Ovary (tissue), 3 donors: ENCODE measurements around the gene NKAPL.

Experiments used
- POLR2A ChIP-seq: fragments of 450-650 bp; IDR thresholded peaks from one replicate; pipeline ENCODE4 v1.6.1; 2017; ENCODE audit warnings: antibody characterized with exemption, mild to moderate bottlenecking, moderate library complexity
- TF ChIP-seq, protein P1 (sequence below), 3 donors: fragments of 450-650 bp in 2 of 3; fragments of 200-600 bp in 1 of 3; IDR thresholded peaks; one replicate each; pipeline versions ENCODE4 v1.5.1 to v1.8.0; 2016 to 2022; ENCODE audit warnings: antibody characterized with exemption in 3 of 3, mild to moderate bottlenecking in 1 of 3
- donor health status: DM: no; HTN: no; CAD: no.

DNA sequence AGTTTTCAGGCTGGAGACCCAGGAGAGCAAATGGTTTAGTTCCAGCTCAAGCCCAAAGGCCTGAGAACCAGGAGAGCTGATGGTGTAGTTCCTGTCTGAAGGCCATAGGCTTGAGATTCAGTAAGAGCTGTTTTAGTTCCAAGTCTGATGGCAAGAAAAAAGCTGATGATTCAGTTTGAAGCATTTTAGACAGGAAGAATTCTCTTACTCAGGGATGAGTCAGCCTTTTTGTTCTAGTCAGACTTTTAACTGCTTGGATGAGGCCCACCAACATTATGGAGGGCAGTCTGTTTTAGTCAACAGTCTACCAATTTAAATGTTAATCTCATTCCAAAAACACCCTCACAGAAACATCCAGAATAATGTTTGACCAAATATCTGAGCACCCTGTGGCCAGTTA, 10.4 kb downstream of the NKAPL start:
- TF ChIP-seq, protein P1, sequence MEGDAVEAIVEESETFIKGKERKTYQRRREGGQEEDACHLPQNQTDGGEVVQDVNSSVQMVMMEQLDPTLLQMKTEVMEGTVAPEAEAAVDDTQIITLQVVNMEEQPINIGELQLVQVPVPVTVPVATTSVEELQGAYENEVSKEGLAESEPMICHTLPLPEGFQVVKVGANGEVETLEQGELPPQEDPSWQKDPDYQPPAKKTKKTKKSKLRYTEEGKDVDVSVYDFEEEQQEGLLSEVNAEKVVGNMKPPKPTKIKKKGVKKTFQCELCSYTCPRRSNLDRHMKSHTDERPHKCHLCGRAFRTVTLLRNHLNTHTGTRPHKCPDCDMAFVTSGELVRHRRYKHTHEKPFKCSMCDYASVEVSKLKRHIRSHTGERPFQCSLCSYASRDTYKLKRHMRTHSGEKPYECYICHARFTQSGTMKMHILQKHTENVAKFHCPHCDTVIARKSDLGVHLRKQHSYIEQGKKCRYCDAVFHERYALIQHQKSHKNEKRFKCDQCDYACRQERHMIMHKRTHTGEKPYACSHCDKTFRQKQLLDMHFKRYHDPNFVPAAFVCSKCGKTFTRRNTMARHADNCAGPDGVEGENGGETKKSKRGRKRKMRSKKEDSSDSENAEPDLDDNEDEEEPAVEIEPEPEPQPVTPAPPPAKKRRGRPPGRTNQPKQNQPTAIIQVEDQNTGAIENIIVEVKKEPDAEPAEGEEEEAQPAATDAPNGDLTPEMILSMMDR (IDR thresholded peaks at IDR 0.05) = no peak
- no peak for TF ChIP-seq POLR2A
